Measurements from ENCODE around the gene KLKB1.
"Not testable (repeated sequence)": the region's sequence is repeated elsewhere in the genome, so short reads cannot be mapped to it uniquely, and the experiment has no call there.

The KLKB1 gene

DNA sequence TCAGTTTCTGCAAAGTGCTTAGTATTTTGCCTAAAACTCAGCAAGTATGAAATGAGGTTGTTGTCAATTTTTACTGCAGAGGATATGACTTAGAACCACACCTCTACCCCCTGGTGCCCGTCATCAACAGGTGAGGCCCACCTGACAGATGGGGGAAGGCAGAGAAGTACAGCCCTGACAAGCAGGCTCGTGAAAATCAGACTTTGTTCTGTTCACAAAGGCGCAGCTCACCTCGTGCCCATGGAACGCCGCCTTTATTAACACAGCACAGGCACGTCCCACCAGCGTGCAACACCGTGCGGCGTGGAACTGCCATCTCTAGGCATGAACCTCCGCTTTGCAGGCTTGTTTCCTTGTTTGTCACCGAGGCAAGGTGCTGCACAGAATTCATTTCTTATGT is 22.6 kb upstream of the KLKB1 start:
- no peak overlapping the region for H3K4me3 Mint-ChIP-seq
- ATAC-seq = no peak
- peaks cover 14% of the 10 kb centered on the region for H3K36me3 Mint-ChIP-seq (ENCODE audit: low read depth)
- no peaks in the 10 kb centered on the region for H3K9me3 Mint-ChIP-seq
- peaks cover 6% of the 10 kb centered on the region for H3K4me1 Mint-ChIP-seq
- no peaks in the 10 kb centered on the region for H3K27me3 Mint-ChIP-seq
- H3K27ac Mint-ChIP-seq = no peak overlapping the region
- no peak for DNase-seq

DNA sequence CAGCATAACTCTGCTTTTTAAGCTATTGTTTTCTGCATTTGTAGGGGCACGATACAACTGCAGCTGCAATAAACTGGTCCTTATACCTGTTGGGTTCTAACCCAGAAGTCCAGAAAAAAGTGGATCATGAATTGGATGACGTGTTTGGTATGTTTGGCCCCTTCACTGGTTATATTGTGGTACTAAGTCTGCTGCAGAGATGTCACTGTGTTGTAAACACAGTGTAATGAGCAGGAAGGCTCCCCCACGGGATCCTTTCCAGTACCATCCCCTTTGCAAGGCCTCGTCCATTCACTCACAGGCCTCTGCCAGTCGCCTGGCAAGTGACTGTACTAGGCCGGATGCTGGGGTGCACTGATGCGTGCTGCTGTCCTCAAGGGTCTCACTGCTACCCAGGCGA is 22.2 kb upstream of the KLKB1 start:
- Mint-ChIP-seq H3K27me3 (no peaks in the 10 kb centered on the region), H3K36me3 (ENCODE audit: low read depth) (peaks cover 19% of the 10 kb centered on the region), H3K4me1 (peaks cover 6% of the 10 kb centered on the region), H3K27ac (no peak overlapping the region), H3K4me3 (no peak overlapping the region), H3K9me3 (no peaks in the 10 kb centered on the region)
- DNase-seq = no peak
- ATAC-seq = no peak

DNA sequence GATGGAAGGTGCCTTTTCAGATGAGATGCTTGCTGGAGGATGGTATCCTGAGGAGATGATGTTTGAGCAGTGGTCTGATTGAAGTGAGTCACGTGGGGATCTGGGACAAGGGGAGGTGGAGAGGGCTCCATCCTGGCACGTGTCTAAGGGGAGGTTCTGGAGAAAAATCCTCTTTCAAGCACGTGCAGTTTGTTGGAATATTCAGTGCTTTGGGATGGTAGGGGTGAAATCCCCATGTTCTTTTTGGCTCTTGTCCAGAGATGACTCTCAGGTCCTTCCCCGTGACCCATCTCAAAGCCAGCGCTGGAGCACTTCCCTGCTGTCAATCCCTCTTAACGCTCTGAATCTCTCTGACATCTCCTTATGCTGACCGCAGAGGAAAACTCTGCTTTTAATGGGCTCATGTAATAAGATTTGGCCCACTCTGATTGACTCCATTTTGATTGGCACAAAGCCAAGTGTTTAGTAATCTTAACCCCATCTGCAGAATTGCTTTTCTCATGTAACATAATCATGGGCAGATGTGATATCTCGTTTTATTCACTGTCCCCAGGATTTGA is 10.8 kb upstream of the KLKB1 start:
- Mint-ChIP-seq H3K27ac (no peak overlapping the region), H3K4me1 (no peaks in the 10 kb centered on the region), H3K27me3 (no peaks in the 10 kb centered on the region), H3K9me3 (no peaks in the 10 kb centered on the region), H3K4me3 (no peak overlapping the region), H3K36me3 (ENCODE audit: low read depth) (peaks cover 7% of the 10 kb centered on the region)
- no peak for ATAC-seq
- no peak for DNase-seq

DNA sequence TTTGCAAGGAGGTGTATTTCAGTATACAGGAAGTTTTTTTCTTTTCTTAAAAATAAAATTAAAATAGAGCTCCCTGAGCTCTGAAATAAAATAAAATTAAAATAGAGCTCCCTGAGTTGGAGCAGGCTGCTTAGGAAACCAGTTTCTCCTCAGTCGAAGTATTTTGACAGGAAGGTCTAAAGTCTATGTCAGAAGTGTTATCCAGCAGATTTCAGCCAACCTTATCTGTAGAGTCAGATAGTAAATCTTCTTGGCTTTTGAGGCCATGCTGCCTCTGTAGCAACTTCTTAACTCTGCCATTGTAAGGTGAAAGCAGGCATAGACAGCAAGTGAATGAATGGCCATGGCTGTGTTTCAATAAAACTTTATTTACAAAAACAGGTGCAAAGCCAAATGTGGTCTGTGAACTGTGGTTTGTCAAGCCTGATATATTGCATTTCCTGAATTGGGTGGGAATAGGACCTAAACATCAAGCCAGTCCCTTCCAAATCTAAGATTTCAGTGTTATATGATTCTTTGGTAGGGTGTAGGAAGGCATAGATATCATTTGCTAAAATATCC is 9.5 kb upstream of the KLKB1 start:
- Mint-ChIP-seq H3K4me1 (no peaks in the 10 kb centered on the region), H3K27me3 (no peaks in the 10 kb centered on the region), H3K4me3 (no peak overlapping the region), H3K9me3 (no peaks in the 10 kb centered on the region), H3K27ac (no peak overlapping the region), H3K36me3 (ENCODE audit: low read depth) (no peaks in the 10 kb centered on the region)
- no peak for DNase-seq
- no peak for ATAC-seq

DNA sequence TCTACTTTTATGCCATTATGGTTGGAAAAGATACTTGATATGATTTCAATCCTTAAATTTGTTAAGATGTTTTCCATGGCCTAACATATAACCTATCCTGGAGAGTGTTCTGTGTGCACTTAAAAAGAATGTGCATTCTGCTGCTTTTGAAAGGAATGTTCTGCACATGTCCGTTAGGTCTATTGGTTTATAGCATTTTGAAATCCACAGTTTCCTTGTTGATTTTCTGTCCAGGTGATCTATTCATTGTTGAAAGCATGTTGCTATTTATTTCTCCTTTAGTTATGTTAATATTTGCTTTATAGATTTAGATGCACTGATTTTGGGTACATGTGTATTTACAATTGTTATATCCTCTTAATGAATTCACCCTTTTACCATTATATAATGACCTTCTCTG is 5.7 kb upstream of the KLKB1 start:
- H3K36me3 Mint-ChIP-seq (ENCODE audit: low read depth) = peaks cover 22% of the 10 kb centered on the region
- no peak overlapping the region for H3K4me3 Mint-ChIP-seq
- H3K9me3 Mint-ChIP-seq = peaks cover 12% of the 10 kb centered on the region

DNA sequence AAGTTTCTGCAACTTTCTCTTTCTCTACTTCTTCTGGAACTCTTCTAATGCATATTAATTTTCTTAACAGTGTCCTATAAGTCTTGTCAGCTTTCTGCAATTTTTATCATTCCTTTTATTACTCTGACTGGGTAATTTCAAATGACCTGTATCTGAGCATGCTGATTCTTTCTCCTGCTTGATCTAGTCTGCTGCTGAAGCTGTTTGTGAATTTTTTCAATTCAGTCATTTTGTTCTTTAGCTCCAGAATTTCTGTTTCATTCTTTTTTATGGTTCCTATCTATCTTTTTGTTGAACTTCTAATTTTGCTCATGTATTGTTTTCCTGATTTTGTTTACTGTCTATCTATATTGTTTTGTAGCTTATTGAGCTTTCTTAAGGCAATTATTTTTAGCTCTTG is 1.5 kb upstream of the KLKB1 start:
- Mint-ChIP-seq H3K4me1 (no peaks in the 10 kb centered on the region), H3K4me3 (no peak overlapping the region), H3K9me3 (peaks cover 17% of the 10 kb centered on the region), H3K27ac (no peak overlapping the region), H3K27me3 (no peaks in the 10 kb centered on the region), H3K36me3 (ENCODE audit: low read depth) (peaks cover 22% of the 10 kb centered on the region)
- ATAC-seq (no peak), DNase-seq (no peak)

More for the DNA sequence above, 5.7 kb upstream of the KLKB1 start:
- ATAC-seq (no peak), DNase-seq (no peak)
- Mint-ChIP-seq H3K4me1 (no peaks in the 10 kb centered on the region), H3K27ac (no peak overlapping the region), H3K27me3 (no peaks in the 10 kb centered on the region)

DNA sequence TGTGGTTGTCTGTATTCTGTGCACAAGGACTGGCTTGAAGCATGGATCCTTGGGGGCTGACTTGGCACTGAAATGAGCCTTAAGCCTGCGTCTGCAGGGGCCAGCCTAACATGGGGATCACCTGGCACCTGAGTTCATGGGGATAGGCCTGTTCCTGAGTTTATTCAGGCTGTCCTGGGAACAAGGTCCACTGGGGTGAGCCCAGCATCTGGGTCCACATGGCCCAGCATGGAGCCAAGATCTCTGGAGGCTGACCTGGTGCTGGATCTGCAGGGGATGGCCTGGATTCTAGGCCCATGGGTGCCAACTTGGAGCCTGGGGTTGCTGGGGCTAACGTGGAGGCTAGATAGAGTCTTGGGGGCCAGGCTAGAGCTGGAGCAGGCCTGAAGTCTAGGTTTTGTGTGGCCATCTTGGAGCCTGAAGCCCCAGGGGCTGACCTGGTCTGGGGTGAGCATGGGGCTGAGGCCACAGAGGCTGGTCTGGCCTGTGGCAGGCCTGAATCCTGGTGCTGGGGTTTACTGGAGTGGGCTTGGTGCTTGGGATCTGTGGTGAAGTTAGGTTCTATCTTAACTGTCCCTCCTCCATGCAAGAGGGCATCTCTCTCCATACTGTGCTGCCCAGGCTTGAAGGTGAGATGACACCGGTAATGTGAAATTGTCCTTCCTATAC is 652 bp upstream of the KLKB1 start:
- H3K4me3 Mint-ChIP-seq = no peak overlapping the region
- no peak for DNase-seq
- peaks cover 22% of the 10 kb centered on the region for H3K36me3 Mint-ChIP-seq (ENCODE audit: low read depth)
- no peaks in the 10 kb centered on the region for H3K27me3 Mint-ChIP-seq
- no peak for ATAC-seq
- peaks cover 17% of the 10 kb centered on the region for H3K9me3 Mint-ChIP-seq
- H3K4me1 Mint-ChIP-seq = no peaks in the 10 kb centered on the region
- H3K27ac Mint-ChIP-seq = no peak overlapping the region

DNA sequence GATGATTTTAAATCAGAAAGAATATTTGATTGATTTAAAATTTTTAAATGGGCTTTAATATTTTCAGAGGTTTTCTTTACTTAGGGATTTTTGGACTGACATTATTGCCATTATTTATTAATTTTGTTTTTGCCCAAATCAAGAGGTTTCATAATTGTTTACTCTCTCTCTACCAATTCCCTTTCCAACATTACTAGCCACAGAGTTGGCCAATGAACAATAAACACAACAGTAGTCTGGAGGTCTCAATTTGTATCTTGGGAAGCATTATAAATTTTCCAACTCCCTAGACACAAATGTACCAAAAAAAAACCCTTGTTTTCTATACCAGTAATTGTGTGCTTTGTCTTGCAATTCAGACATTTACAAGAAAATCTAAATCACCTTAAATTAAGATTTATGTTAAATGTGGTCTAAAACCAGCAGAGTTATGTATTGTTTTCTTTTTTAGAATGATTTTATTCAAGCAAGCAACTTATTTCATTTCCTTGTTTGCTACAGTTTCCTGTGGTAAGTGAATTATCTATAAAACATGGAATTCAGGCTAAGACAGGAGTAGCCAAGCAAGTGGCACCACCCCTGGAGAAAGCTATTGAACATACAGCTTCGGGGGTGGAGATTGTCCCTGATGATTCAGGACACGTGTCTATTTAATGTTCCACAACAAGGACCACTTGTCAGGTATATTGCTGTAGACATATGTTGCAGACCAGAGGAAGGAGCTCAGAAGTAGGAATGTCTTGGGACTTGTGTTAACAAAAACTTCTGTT is 622 bp downstream of the KLKB1 start:
- ATAC-seq (no peak), DNase-seq (no peak)
- Mint-ChIP-seq H3K4me1 (no peaks in the 10 kb centered on the region), H3K36me3 (ENCODE audit: low read depth) (peaks cover 21% of the 10 kb centered on the region), H3K27me3 (no peaks in the 10 kb centered on the region), H3K4me3 (no peak overlapping the region), H3K9me3 (peaks cover 17% of the 10 kb centered on the region), H3K27ac (no peak overlapping the region)

DNA sequence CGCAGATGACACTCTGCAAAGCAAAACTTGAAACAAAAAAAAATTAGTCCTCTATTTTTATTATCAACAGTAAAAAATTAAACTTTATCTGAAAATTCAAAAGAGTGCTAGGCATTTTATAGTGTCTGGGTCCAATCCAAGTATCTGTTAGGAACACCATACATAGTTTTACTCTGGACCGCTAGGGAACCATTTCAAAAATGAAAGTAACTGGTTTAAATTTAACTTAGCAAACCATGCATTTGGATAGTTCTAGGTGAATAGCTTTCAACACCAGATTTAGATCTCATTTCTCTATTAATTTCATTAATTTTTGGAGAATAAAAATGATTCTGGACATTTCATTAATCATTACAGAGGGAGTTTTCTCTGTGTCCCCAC is 1.2 kb downstream of the KLKB1 start:
- peaks cover 16% of the 10 kb centered on the region for H3K36me3 Mint-ChIP-seq (ENCODE audit: low read depth)
- no peak for ATAC-seq

DNA sequence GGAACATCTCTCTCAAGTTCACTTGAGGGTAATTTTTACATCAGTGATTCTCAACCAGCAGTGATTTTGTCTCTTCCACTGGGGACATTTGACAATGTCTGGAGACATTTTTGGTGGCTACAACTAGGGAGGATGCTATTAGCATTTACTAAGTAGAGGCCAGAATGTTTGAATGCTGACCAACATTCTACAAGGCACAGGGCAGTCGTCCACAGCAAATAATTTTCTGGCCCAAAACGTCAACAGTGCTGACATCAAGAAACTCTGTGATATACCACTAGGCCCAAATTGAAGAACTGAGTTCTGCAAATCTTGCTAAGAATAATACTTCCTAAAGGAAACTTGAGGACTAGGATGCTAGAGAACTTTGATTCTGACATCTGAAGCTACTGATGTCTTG is 7.1 kb downstream of the KLKB1 start:
- peaks cover 4% of the 10 kb centered on the region for H3K9me3 Mint-ChIP-seq
- no peaks in the 10 kb centered on the region for H3K27me3 Mint-ChIP-seq
- peaks cover 2% of the 10 kb centered on the region for H3K36me3 Mint-ChIP-seq (ENCODE audit: low read depth)
- ATAC-seq (no peak), DNase-seq (no peak)
- H3K4me3 Mint-ChIP-seq = no peak overlapping the region
- no peaks in the 10 kb centered on the region for H3K4me1 Mint-ChIP-seq
- H3K27ac Mint-ChIP-seq = no peak overlapping the region

More for the DNA sequence above, 1.2 kb downstream of the KLKB1 start:
- H3K9me3 Mint-ChIP-seq = peaks cover 17% of the 10 kb centered on the region
- H3K27me3 Mint-ChIP-seq = no peaks in the 10 kb centered on the region
- no peak overlapping the region for H3K4me3 Mint-ChIP-seq
- H3K4me1 Mint-ChIP-seq = no peaks in the 10 kb centered on the region
- DNase-seq = no peak
- H3K27ac Mint-ChIP-seq = no peak overlapping the region

DNA sequence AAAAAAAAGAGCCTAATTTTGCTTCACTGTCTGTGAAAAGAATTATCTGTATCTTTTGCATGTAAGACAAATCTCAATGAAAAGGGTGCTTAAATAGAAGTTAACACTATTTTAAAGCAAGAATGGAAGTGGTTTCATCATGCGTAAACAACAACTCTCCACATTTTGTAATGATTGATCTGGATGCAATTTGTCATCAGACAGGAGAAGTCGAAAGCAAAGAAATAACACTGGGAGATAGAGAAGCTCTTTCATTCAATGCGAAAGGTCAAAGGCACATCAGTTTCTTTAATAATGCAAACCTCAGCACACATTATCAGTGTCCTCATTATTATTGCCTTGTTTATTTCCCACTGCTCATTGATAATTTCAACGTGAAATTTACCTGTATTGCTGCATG is 8.8 kb downstream of the KLKB1 start:
- peaks cover 4% of the 10 kb centered on the region for H3K9me3 Mint-ChIP-seq
- H3K36me3 Mint-ChIP-seq (ENCODE audit: low read depth) = peaks cover 5% of the 10 kb centered on the region
- no peak overlapping the region for H3K27ac Mint-ChIP-seq
- DNase-seq (no peak), ATAC-seq (no peak)
- H3K4me1 Mint-ChIP-seq = no peaks in the 10 kb centered on the region
- H3K27me3 Mint-ChIP-seq = no peaks in the 10 kb centered on the region
- H3K4me3 Mint-ChIP-seq = no peak overlapping the region

DNA sequence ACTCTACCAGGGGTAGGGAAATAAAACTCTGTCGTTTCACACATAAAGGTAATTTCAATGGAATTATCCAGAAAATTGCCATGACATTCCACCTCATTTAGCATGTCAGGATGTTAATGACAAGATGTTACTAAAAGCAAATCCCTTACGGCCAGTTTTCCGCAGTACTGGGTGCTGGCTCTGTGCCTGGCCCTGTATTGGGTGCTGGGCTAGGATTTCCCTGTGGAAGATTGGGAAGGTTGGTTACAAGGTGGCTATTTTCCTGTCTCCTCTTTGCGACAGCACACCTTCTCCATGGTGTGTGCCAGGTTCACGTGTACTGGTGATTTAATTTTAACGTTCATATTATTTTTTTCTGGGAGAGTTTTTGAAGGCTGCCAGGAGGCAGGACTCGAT is 13.1 kb downstream of the KLKB1 start:
- Mint-ChIP-seq H3K9me3 (peaks cover 4% of the 10 kb centered on the region), H3K4me1 (no peaks in the 10 kb centered on the region), H3K27ac (no peak overlapping the region), H3K27me3 (no peaks in the 10 kb centered on the region), H3K4me3 (no peak overlapping the region), H3K36me3 (ENCODE audit: low read depth) (peaks cover 2% of the 10 kb centered on the region)
- DNase-seq (no peak), ATAC-seq (no peak)

DNA sequence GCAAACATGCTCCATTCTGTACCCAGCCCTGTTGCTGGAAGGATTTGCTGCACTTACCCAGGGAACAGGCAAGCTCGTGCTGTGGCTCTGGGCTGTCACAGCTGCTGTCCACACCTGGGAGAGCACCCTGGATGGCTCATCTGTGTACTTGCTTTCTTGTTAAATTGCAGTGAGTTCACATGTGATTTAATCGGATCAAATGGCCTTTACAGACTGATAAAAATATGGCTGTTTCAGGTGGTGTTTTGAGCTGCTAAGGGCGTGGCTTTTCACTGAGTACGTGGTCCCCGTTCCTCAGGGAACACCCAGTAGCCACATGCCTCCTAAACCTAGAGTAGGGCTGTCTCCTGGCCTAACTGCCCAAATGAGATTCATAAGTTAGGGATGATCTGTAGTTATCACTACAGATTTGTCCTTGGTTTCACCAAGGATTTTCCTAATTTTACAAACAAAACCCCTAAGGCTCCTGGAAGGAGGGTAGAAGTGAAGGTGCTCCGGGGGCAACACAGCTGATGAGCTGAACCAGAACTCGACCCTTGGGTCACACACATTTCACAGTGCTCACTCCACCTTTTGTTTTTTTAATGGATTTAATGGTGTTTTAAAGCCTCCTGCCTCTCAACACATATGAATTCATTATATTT is 13.7 kb downstream of the KLKB1 start:
- no peak overlapping the region for H3K4me3 Mint-ChIP-seq
- H3K9me3 Mint-ChIP-seq = peaks cover 8% of the 10 kb centered on the region
- DNase-seq = no peak
- H3K4me1 Mint-ChIP-seq = no peaks in the 10 kb centered on the region
- no peaks in the 10 kb centered on the region for H3K27me3 Mint-ChIP-seq
- H3K27ac Mint-ChIP-seq = no peak overlapping the region
- ATAC-seq = no peak
- peaks cover 2% of the 10 kb centered on the region for H3K36me3 Mint-ChIP-seq (ENCODE audit: low read depth)

DNA sequence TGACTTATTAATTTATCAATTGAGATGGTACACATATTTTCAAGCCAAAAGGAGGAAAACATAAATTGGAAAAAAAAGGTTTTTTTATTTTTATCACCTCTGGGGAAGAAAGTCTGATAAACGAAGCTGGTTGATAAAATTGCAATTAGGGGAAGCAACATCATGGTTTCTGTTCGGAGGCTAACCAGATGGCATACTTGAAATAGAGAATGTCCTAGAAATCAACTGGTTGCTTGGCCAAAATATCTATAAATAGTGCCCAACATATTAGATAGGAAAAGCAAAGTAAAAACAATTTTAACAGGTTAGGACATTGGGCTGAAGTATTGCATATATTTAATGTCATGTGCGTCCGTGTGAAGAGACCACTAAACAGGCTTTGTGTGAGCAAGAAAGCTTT is 14.3 kb downstream of the KLKB1 start:
- peaks cover 2% of the 10 kb centered on the region for H3K36me3 Mint-ChIP-seq (ENCODE audit: low read depth)
- ATAC-seq = no peak

DNA sequence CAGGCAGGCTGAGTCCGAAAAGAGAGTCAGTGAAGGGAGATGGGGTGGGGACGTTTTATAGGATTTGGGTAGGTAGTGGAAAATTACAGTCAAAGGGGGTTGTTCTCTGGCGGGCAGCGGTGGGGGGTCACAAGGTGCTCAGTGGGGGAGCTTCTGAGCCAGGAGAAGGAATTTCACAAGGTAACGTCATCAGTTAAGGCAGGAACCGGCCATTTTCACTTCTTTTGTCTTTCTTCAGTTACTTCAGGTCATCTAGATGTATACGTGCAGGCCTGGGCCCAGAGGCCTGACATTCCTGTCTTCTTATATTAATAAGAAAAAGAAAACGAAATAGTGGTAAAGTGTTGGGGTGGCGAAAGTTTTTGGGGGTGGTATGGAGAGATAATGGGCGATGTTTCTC is 14.7 kb downstream of the KLKB1 start:
- not testable (repeated sequence) for H3K27ac Mint-ChIP-seq; ATAC-seq; H3K36me3 Mint-ChIP-seq (ENCODE audit: low read depth); H3K4me3 Mint-ChIP-seq; DNase-seq; H3K9me3 Mint-ChIP-seq; H3K4me1 Mint-ChIP-seq; H3K27me3 Mint-ChIP-seq

More for the DNA sequence above, 14.3 kb downstream of the KLKB1 start:
- Mint-ChIP-seq H3K4me1 (no peaks in the 10 kb centered on the region), H3K4me3 (no peak overlapping the region), H3K27ac (no peak overlapping the region), H3K27me3 (no peaks in the 10 kb centered on the region), H3K9me3 (peaks cover 6% of the 10 kb centered on the region)
- no peak for DNase-seq
